GM18861 (cell line): Measurements from ENCODE around the gene ZDHHC11.
A peak's percentile ranks its signal among the peaks of the same experiment; 100 is the strongest.

Source experiments
- ATAC-seq: cut with Tn5 transposase; IDR thresholded peaks from one replicate; pipeline ENCODE4 v1.9.1; 2021; ENCODE audit not compliant: unreplicated experiment

ZDHHC11 gene

GRCh38 chr5:850511-851006 is at the start of gene ZDHHC11:
TSS of gene ZDHHC11 (minus strand) at chr5:850986. CDS start at chr5:850602, 384 bp downstream.
- no peak for ATAC-seq

GRCh38 chr5:893711-894110 is 42.9 kb upstream of the ZDHHC11 start:
- no peak for ATAC-seq

GRCh38 chr5:893137-893506 is 42.3 kb upstream of the ZDHHC11 start:
- ATAC-seq: no peak

GRCh38 chr5:892394-893136 is 41.8 kb upstream of the ZDHHC11 start, which contains the start of the genes BRD9 and TRIP13:
TSS of gene BRD9 (minus strand) at chr5:892801. CDS start at chr5:892657, 144 bp downstream.
TSS of gene TRIP13 (plus strand) at chr5:892884. CDS start at chr5:892999, 115 bp downstream.
- peak; percentile 95 for ATAC-seq

- no peak for ATAC-seq
These were observed 41.1 kb upstream of the ZDHHC11 start for GRCh38 chr5:891837-892393.

GRCh38 chr5:891117-891836 is 40.5 kb upstream of the ZDHHC11 start:
- ATAC-seq: no peak

GRCh38 chr5:889075-889710 is 38.4 kb upstream of the ZDHHC11 start:
- ATAC-seq: no peak

- no peak for ATAC-seq
These were observed 37.9 kb upstream of the ZDHHC11 start for GRCh38 chr5:888638-889035.

- ATAC-seq: no peak
These were observed 37.3 kb upstream of the ZDHHC11 start for GRCh38 chr5:887947-888637.

GRCh38 chr5:886716-887325 is 36.0 kb upstream of the ZDHHC11 start:
- ATAC-seq: no peak

- no peak for ATAC-seq
These were observed 35.2 kb upstream of the ZDHHC11 start for GRCh38 chr5:886036-886435.

- ATAC-seq: no peak
These were observed 34.7 kb upstream of the ZDHHC11 start for GRCh38 chr5:885529-885928.

- ATAC-seq: no peak
These were observed 34.3 kb upstream of the ZDHHC11 start for GRCh38 chr5:885127-885442.

- ATAC-seq: no peak
These were observed 33.8 kb upstream of the ZDHHC11 start for GRCh38 chr5:884345-885126.

- no peak for ATAC-seq
These were observed 32.8 kb upstream of the ZDHHC11 start for GRCh38 chr5:883475-884181.

- ATAC-seq: no peak
These were observed 31.7 kb upstream of the ZDHHC11 start for GRCh38 chr5:882253-883183.

GRCh38 chr5:881551-881935 is 30.8 kb upstream of the ZDHHC11 start:
- ATAC-seq: no peak
